Pulmonary artery endothelial cell (primary cell): ENCODE measurements around the gene QSOX2. TPM values are rescaled to one million over a fixed set of nuclear protein-coding genes. Genes with fewer than 3 reads are reported as not detected.

Experiments used
- DNase-seq: peaks from one replicate; pipeline ENCODE4 v3.0.0-alpha.2; 2011; ENCODE audit warnings: low read depth, low spot score
- total RNA-seq: library from RNA; depleted of rRNA; stranded (reverse); fragments of >200 nt; gene quantifications from 2 replicates; pipeline ENCODE4 v1.2.3, GENCODE V29; 2014

QSOX2 gene
- total RNA-seq, 1 donor from 2014 or later: 12.4 TPM

DNA sequence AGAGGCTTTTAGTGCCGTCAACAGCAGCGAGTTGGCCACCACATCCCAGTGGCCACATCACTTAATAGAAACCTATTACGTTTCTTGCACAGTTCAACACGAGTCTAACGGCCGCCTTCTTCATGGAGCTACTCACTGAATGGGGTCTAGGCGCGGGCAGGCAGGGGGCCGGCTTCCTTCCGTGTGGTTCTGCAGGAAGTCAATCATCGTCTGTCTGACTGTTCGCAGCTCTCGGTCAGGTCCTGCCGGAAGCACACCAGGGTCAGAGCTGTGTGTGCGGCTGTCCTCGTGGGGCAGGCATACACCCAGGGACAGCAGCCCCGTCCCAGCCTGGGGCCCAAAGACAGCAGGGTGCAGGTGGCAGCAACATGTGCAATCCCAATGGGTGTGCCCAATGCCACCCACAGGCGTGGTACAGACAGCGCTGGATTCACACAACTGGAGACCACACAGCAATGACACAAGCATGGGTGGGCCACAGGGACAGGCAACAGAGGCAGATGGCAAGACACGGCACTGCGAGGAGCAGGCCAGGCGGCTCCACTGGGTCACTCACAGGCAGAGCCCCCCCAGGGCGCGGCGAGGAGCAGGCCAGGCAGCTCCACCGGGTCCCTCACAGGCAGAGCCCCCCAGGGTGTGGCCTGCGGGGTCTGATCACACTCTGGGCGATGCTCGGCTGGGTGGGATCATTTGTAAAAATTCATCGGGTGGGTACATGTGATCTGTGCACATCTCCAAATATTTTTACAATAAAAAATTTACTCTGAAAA, 21.6 kb downstream of the QSOX2 start:
- no peak for DNase-seq

DNA sequence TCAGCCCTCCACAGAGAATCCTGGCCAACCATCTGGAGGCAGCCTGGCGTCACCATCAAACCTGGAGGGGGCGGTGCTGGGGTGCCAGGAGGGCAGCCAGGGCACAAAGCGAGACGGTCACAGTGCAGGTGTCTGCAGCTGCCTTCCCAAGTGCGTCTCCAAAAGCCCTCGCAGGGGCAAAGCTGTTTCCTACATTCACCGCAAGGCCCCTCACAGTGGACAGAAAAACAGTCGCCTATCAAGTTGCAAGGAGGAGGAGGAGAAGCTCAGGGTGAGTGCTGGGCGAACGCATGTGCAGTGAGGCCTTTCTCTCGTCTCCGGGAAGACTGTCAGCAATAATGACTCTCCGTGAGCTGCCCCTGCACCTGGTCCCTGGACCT, 22.7 kb downstream of the QSOX2 start:
- no peak for DNase-seq

- no peak for DNase-seq
These were observed 23.3 kb downstream of the QSOX2 start for GRCh38 chr9:136222166-136222905.

GRCh38 chr9:136220017-136220729, 25.4 kb downstream of the QSOX2 start:
- no peak for DNase-seq

GRCh38 chr9:136219276-136219675, 26.3 kb downstream of the QSOX2 start:
- DNase-seq: no peak

- no peak for DNase-seq
These were observed 26.9 kb downstream of the QSOX2 start for GRCh38 chr9:136218673-136219072.

GRCh38 chr9:136218271-136218670, 27.3 kb downstream of the QSOX2 start:
- no peak for DNase-seq

DNA sequence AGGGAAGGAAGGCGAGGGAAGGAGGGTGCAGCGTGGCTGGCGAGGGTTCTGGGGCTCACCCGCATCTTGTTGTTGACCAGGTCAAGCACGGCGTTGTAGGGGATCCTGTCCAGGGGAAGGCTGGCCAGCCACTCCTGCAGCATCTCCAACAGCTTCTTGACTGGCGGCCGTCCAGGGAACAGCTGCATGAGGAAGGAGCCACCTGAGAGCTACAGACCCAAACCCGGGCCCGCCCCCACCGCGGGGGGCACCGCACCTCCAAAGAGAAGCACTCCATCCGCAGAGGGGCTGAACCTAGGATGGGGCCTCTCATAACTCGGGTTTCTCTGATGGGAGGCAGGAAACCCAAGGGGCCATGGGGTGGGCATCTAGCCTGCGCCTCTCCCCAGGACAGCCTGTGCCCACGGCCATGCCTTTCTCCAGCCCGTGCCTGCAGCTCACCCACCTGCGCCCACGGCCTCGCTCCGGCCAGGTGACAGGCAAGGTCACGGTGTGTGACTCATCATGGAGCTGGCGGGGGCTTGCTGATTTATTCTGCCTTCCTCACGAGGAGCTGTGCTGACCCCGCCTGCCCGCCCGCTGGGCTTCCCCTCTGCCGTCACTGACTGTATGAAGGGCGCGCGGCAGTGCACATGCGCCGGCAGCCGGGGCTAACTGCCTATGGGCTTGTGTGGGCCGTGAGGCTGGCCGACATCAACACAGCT, 28.9 kb downstream of the QSOX2 start:
- no peak for DNase-seq

GRCh38 chr9:136213733-136214132, 31.9 kb downstream of the QSOX2 start:
- no peak for DNase-seq

DNA sequence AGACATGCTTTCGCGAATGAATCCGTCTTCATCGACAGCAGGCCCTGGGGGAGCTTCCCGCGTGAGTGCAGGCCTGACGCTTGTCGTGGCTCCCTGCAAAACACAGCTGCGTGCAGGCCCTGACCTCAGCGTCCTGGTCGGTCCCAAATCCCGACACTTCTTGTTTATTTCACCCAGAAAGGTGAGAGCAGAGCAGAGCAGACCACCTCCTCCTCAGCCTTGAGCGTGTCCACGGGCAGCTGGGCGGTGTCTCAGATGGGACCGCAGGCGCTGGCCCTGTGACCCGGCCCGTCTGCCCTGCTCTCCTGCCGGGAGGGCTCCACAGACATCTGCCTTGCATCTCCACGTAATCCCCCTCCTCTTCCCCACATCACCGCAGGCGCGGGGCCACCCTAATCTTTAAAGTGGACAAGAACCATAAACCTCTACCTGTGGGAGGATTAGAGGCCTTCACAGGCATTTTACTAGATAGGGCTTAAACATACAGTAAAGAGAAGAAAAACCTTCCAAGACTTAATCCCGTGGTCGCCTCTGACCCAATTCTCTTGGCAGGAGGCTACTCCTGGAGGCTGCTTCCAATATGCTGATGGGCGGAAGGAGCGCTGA, 33.2 kb downstream of the QSOX2 start:
- DNase-seq: no peak

GRCh38 chr9:136211441-136212344, 33.9 kb downstream of the QSOX2 start:
- no peak for DNase-seq

- DNase-seq: no peak
These were observed 34.6 kb downstream of the QSOX2 start for GRCh38 chr9:136211006-136211405.

GRCh38 chr9:136210276-136210675, 35.3 kb downstream of the QSOX2 start:
- no peak for DNase-seq

- DNase-seq: no peak
These were observed 35.8 kb downstream of the QSOX2 start for GRCh38 chr9:136209786-136210185.

DNA sequence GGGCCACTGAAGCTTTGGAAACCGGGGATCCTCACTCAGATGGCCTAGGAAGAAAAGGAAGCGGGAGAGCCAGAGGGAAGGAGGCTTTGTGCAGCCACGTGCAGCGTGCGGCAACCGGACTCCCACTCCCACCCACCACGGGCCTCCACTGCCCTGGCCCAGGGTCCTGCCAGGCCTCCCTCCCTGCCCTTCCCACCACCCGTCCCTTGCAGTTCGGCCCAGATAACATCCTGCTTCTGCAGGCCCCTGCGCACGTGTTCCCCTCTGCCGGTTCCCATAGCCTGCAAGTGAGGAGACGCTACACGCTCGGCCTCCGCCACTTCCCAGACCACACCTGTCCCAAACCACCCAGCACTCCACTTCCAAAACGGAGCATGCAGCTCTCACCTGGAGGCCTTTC, 36.4 kb downstream of the QSOX2 start:
- no peak for DNase-seq

GRCh38 chr9:136208675-136209074, 36.9 kb downstream of the QSOX2 start:
- DNase-seq: no peak

GRCh38 chr9:136207616-136208015, 38.0 kb downstream of the QSOX2 start:
- DNase-seq: no peak

- DNase-seq: no peak
These were observed 38.9 kb downstream of the QSOX2 start for GRCh38 chr9:136206602-136207275.

DNA sequence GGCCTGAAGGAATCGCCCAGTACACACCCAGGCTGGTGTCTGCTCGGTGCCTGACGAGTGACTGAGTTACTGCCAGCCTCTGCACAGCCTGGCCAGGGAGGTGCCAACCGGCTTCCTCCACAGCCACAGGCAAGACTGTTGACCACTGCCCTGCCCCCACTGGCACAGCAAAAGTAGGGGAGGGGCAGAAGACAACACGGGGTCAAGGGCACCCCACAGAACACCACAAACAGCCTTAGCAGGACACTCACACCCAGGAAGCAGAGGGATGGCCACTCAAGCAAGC, 40.0 kb downstream of the QSOX2 start:
- no peak for DNase-seq
